OCI-LY3 (cell line): ENCODE results near the gene HNRNPL.

Experiments used
- H2AFZ ChIP-seq: fragments of 200-600, 300-600 bp; shearing (Covaris generic); 2 replicates; pipeline ENCODE4 v1.6.0; 2014; ENCODE audit warnings: antibody characterized with exemption, low read depth, low read length
- H3K27ac ChIP-seq: fragments of 200-600, 300-600 bp; sonication (generic); 2 replicates; pipeline ENCODE4 v1.5.1; 2014; ENCODE audit warnings: mild to moderate bottlenecking, low read length, moderate library complexity, mixed read lengths
- H3K27me3 ChIP-seq: fragments of 200-600, 300-600 bp; sonication (generic); 2 replicates; pipeline ENCODE4 v1.6.1; 2014; ENCODE audit warnings: low read depth, low read length, mixed read lengths
- H3K36me3 ChIP-seq: fragments of 200-600, 300-600 bp; sonication (generic); replicated peaks from 2 replicates; pipeline ENCODE3; 2014; ENCODE audit warnings: low read depth, low read length, mixed read lengths
- H3K4me1 ChIP-seq: fragments of 300-600, 200-600 bp; sonication (generic); 2 replicates; pipeline ENCODE4 v1.6.1; 2014; ENCODE audit warnings: low read length, mixed read lengths
- H3K4me2 ChIP-seq: fragments of 200-600, 300-600 bp; sonication (generic); 2 replicates; pipeline ENCODE4 v1.6.1; 2014; ENCODE audit warnings: low read length, mixed read lengths
- H3K4me3 ChIP-seq: fragments of 300-600, 200-600 bp; sonication (generic); 2 replicates; pipeline ENCODE4 v1.5.1; 2014; ENCODE audit warnings: antibody characterized with exemption, mild to moderate bottlenecking, low read length, moderate library complexity
- H3K79me2 ChIP-seq: fragments of 300-600, 200-600 bp; shearing (Covaris generic); 2 replicates; pipeline ENCODE4 v1.6.1; 2014; ENCODE audit warnings: mild to moderate bottlenecking, low read length, mixed read lengths
- H3K9ac ChIP-seq: fragments of 300-600, 200-600 bp; shearing (Covaris generic); 2 replicates; pipeline ENCODE4 v1.6.0; 2014; ENCODE audit warnings: mild to moderate bottlenecking, low read length, moderate library complexity
- H3K9me3 ChIP-seq: fragments of 200-600, 300-600 bp; shearing (Covaris generic); 2 replicates; pipeline ENCODE4 v1.6.1; 2014; ENCODE audit warnings: low read length, mixed read lengths; ENCODE audit not compliant: insufficient read depth
- H4K20me1 ChIP-seq: fragments of 200-600, 300-600 bp; sonication (generic); 2 replicates; pipeline ENCODE4 v1.6.1; 2016; ENCODE audit warnings: low read length, mixed read lengths; ENCODE audit not compliant: insufficient read depth
- CTCF ChIP-seq: fragments of 200-600, 300-600 bp; sonication (generic); IDR thresholded peaks from 2 replicates; pipeline ENCODE4 v1.5.1; 2014; ENCODE audit warnings: antibody characterized with exemption, low read length, low read depth
- EZH2phosphoT487 ChIP-seq: fragments of 200-600 bp; shearing (Covaris generic); IDR thresholded peaks from 2 replicates; pipeline ENCODE4 v1.6.1; 2018; ENCODE audit warnings: antibody characterized with exemption, mixed run types, low read depth

HNRNPL gene

GRCh38 chr19:38851622-38852230, 1.9 kb upstream of the HNRNPL start:
- H3K36me3 ChIP-seq, result peaks cover 21% of the 10 kb centered on the region

GRCh38 chr19:38850976-38851621, 1.3 kb upstream of the HNRNPL start:
- peaks cover 23% of the 10 kb centered on the region for H4K20me1 ChIP-seq
- no peak overlapping the region for H2AFZ ChIP-seq
- peak overlapping the region; percentile 96 for H3K4me2 ChIP-seq
- H3K27ac ChIP-seq, result peak overlapping the region; percentile 89
- peaks cover 18% of the 10 kb centered on the region for H3K4me1 ChIP-seq
- H3K9ac ChIP-seq, result peak overlapping the region; percentile 90
- peaks cover 46% of the 10 kb centered on the region for H3K79me2 ChIP-seq
- H3K4me3 ChIP-seq, result peak overlapping the region; percentile 79
- H3K9me3 ChIP-seq, result no peaks in the 10 kb centered on the region
- H3K36me3 ChIP-seq, result peaks cover 24% of the 10 kb centered on the region
- H3K27me3 ChIP-seq, result no peaks in the 10 kb centered on the region
- TF ChIP-seq EZH2phosphoT487, result no peak
- TF ChIP-seq CTCF, result no peak

More at GRCh38 chr19:38851622-38852230, 1.9 kb upstream of the HNRNPL start:
- Histone ChIP-seq H3K4me1 (peaks cover 20% of the 10 kb centered on the region), H3K4me2 (peak overlapping the region; percentile 96), H3K4me3 (peak overlapping the region; percentile 87), H4K20me1 (peaks cover 21% of the 10 kb centered on the region), H3K79me2 (peaks cover 40% of the 10 kb centered on the region), H3K27ac (peak overlapping the region; percentile 89), H3K9ac (peak overlapping the region; percentile 92), H3K27me3 (no peaks in the 10 kb centered on the region), H2AFZ (no peak overlapping the region), H3K9me3 (peaks cover 5% of the 10 kb centered on the region; the same call in 1 of the 2 replicates)
- TF ChIP-seq CTCF (no peak), EZH2phosphoT487 (no peak)

- H3K9ac ChIP-seq, result peak overlapping the region; percentile 90
- peak overlapping the region; percentile 96 for H3K4me2 ChIP-seq
- no peak overlapping the region for H2AFZ ChIP-seq
- H3K27me3 ChIP-seq, result no peaks in the 10 kb centered on the region
- peaks cover 52% of the 10 kb centered on the region for H3K79me2 ChIP-seq
- H3K9me3 ChIP-seq, result no peaks in the 10 kb centered on the region
- peaks cover 27% of the 10 kb centered on the region for H4K20me1 ChIP-seq
- H3K27ac ChIP-seq, result peak overlapping the region; percentile 93
- peak overlapping the region; percentile 79 for H3K4me3 ChIP-seq
- peaks cover 30% of the 10 kb centered on the region for H3K36me3 ChIP-seq
- TF ChIP-seq CTCF (no peak), EZH2phosphoT487 (no peak)
- peaks cover 18% of the 10 kb centered on the region for H3K4me1 ChIP-seq
Observed at GRCh38 chr19:38850436-38850975, 720 bp upstream of the HNRNPL start.

- no peaks in the 10 kb centered on the region for H3K9me3 ChIP-seq
- peaks cover 32% of the 10 kb centered on the region for H4K20me1 ChIP-seq
- peaks cover 64% of the 10 kb centered on the region for H3K79me2 ChIP-seq
- H3K4me1 ChIP-seq, result peaks cover 18% of the 10 kb centered on the region
- H3K4me3 ChIP-seq, result peak overlapping the region; percentile 80
- TF ChIP-seq CTCF, result no peak
- TF ChIP-seq EZH2phosphoT487, result no peak
- peaks cover 40% of the 10 kb centered on the region for H3K36me3 ChIP-seq
- peak overlapping the region; percentile 93 for H3K27ac ChIP-seq
- no peaks in the 10 kb centered on the region for H3K27me3 ChIP-seq
- peak overlapping the region; percentile 88 for H3K4me2 ChIP-seq
- H3K9ac ChIP-seq, result peak overlapping the region; percentile 97
- H2AFZ ChIP-seq, result no peak overlapping the region
Observed at GRCh38 chr19:38849147-38849859, 483 bp downstream of the HNRNPL start.
